Endothelial cell (in vitro differentiated cells): ENCODE measurements around the gene CROCC. TPM values are rescaled to one million over a fixed set of nuclear protein-coding genes. Genes with fewer than 3 reads are reported as not detected.

ENCODE experiments used
- DNase-seq: peaks from one replicate; pipeline ENCODE4 v3.0.0; 2021; ENCODE audit warnings: low spot score
- H3K27ac Mint-ChIP-seq: one replicate; pipeline ENCODE4 v1.8.0; 2021; ENCODE audit warnings: mixed read lengths, inconsistent platforms; ENCODE audit not compliant: unreplicated experiment
- H3K27me3 Mint-ChIP-seq: one replicate; pipeline ENCODE4 v1.8.0; 2021; ENCODE audit warnings: mild to moderate bottlenecking, moderate library complexity, mixed read lengths, inconsistent platforms; ENCODE audit not compliant: unreplicated experiment
- H3K36me3 Mint-ChIP-seq: one replicate; pipeline ENCODE4 v1.8.0; 2021; ENCODE audit warnings: mild to moderate bottlenecking, low read depth, mixed read lengths, inconsistent platforms; ENCODE audit not compliant: unreplicated experiment
- H3K4me1 Mint-ChIP-seq: one replicate; pipeline ENCODE4 v1.8.0; 2021; ENCODE audit warnings: mild to moderate bottlenecking, mixed read lengths, inconsistent platforms; ENCODE audit not compliant: unreplicated experiment
- H3K4me3 Mint-ChIP-seq: one replicate; pipeline ENCODE4 v1.8.0; 2021; ENCODE audit warnings: mild to moderate bottlenecking, mixed read lengths, inconsistent platforms; ENCODE audit not compliant: unreplicated experiment
- H3K9me3 Mint-ChIP-seq: one replicate; pipeline ENCODE4 v1.8.0; 2021; ENCODE audit warnings: mixed read lengths, inconsistent platforms; ENCODE audit not compliant: unreplicated experiment
- total RNA-seq: library from RNA; stranded (reverse); fragmentation: NEBNext Ultra II Directional; extraction: Animal tissue kit (Norgen Biotek cat#: 25700); gene quantifications from one replicate; pipeline ENCODE4 v1.2.1, GENCODE V29; 2021; ENCODE audit not compliant: unreplicated experiment
- TF ChIP-seq, protein P1 (sequence below): fragments of 200-600 bp; sonication (generic); IDR thresholded peaks from one replicate; pipeline ENCODE4 v1.5.0; 2021; ENCODE audit warnings: antibody characterized with exemption; ENCODE audit not compliant: unreplicated experiment

CROCC gene
- total RNA-seq, 1 donor from 2014 or later = 38.9 TPM

DNA sequence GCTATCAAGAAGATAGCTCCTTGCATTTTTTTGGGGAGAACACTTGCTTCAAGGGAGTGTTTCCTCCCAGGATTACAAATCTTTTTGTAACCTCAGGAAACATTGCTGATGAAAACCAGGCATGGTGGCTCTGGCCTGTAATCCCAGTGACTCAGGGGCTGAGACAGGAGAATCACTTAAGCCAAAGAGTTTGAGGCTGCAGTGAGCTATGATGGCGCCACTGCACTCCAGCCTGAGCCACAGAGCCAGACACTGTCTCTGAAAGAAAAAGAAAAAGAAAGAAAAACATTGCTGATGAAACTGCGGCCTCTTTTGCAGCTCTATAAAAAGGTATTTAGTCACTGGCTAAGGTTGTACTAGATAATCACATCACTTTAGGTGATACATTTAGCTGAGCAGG is 18.7 kb upstream of the CROCC start:
- peaks cover 7% of the 10 kb centered on the region for H3K4me1 Mint-ChIP-seq
- H3K36me3 Mint-ChIP-seq = no peaks in the 10 kb centered on the region
- H3K9me3 Mint-ChIP-seq = no peaks in the 10 kb centered on the region
- TF ChIP-seq, protein P1, sequence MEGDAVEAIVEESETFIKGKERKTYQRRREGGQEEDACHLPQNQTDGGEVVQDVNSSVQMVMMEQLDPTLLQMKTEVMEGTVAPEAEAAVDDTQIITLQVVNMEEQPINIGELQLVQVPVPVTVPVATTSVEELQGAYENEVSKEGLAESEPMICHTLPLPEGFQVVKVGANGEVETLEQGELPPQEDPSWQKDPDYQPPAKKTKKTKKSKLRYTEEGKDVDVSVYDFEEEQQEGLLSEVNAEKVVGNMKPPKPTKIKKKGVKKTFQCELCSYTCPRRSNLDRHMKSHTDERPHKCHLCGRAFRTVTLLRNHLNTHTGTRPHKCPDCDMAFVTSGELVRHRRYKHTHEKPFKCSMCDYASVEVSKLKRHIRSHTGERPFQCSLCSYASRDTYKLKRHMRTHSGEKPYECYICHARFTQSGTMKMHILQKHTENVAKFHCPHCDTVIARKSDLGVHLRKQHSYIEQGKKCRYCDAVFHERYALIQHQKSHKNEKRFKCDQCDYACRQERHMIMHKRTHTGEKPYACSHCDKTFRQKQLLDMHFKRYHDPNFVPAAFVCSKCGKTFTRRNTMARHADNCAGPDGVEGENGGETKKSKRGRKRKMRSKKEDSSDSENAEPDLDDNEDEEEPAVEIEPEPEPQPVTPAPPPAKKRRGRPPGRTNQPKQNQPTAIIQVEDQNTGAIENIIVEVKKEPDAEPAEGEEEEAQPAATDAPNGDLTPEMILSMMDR = no peak
- peaks cover 3% of the 10 kb centered on the region for H3K27me3 Mint-ChIP-seq
- H3K27ac Mint-ChIP-seq = peak overlapping the region; percentile 6
- H3K4me3 Mint-ChIP-seq = no peak overlapping the region
- no peak for DNase-seq

DNA sequence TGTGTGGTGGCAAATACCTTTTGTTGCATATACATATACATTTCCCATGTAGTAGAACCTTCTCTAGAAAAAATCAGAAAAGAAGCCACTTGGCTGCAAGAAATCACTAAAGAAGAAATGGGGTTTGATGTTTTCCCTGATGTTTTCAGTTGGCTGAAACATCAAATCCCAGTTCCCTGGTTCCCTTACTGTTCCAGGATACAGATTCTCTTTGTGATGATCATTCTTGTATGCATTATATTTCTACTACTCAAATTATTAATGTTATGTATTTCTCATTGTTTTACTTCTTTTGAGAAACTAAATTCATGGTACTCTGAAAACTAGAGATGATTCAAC is 18.3 kb upstream of the CROCC start:
- TF ChIP-seq, protein P1 = no peak
- no peak overlapping the region for H3K4me3 Mint-ChIP-seq
- peaks cover 3% of the 10 kb centered on the region for H3K27me3 Mint-ChIP-seq
- peaks cover 7% of the 10 kb centered on the region for H3K4me1 Mint-ChIP-seq
- no peak for DNase-seq
- H3K36me3 Mint-ChIP-seq = no peaks in the 10 kb centered on the region
- H3K27ac Mint-ChIP-seq = no peak overlapping the region
- no peaks in the 10 kb centered on the region for H3K9me3 Mint-ChIP-seq

DNA sequence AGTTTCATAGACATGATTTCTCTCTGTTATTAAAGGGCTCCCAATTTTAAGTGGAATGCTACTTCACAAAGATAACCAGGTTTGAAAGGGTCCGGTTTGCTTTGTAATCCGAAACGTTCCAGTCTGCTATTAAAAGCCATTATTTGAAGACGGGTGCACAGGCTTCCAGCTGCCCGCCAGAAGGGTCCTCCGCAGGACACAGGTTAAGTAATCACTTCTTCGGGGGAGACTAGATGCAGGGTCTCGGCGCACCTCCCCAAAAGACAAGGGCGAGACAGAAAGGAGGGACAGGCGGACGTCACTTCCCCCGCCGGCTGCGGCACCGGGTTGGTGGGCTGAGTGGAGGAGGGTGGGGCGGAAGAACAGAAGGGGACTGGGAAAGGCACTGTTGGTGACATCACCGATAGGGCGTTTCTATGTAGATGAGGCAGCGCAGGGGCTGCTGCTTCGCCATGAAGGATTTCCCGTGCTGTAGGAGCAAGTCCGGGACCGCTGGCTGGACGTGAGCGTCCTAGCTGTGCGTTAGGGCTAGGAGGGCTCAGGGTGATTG is 17.1 kb upstream of the CROCC start:
- DNase-seq = peak; percentile 100
- no peaks in the 10 kb centered on the region for H3K9me3 Mint-ChIP-seq
- H3K4me1 Mint-ChIP-seq = peaks cover 9% of the 10 kb centered on the region
- no peak overlapping the region for H3K27ac Mint-ChIP-seq
- peaks cover 3% of the 10 kb centered on the region for H3K27me3 Mint-ChIP-seq
- no peaks in the 10 kb centered on the region for H3K36me3 Mint-ChIP-seq
- TF ChIP-seq, protein P1 = no peak
- no peak overlapping the region for H3K4me3 Mint-ChIP-seq

DNA sequence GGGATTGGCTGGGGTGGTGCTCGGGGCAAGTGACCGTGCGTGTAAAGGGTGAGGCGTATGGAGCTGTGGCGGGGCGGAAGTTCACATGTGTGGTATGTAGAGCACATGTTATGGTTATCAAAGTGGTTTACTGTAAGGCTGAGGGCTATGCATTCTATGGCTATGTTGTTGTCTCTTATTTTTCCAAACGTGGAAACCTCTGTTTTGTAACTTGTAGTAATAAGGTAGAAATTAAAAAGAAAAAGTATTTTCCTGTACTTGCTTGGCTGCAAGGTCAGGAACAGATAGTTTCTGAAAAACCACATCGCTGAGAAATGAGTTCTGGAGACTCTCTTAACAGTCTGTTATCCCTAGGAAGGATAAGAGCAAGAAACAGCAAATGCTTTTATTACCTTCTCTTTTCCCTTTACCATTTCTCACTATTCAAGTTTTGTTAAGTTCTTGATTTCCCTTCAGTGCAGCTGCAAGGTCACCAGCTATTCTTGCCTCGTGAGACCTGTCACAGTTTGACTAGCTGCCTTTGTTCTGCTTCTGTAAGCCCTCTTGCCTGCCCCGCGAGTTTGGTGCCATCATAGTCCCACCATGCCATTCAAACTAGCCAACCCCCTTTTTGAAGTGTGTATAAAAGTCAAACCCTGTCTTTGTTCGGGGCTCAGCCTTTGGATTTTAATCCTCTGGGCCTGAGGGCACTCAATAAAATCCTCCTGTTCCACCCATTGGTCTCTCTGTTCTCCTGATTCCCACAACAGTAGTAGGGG is 16.4 kb upstream of the CROCC start:
- TF ChIP-seq, protein P1 = no peak
- no peaks in the 10 kb centered on the region for H3K9me3 Mint-ChIP-seq
- H3K27ac Mint-ChIP-seq = no peak overlapping the region
- H3K36me3 Mint-ChIP-seq = no peaks in the 10 kb centered on the region
- H3K27me3 Mint-ChIP-seq = peaks cover 3% of the 10 kb centered on the region
- no peak for DNase-seq
- peaks cover 12% of the 10 kb centered on the region for H3K4me1 Mint-ChIP-seq
- H3K4me3 Mint-ChIP-seq = no peak overlapping the region
